PC-3 (cell line): ENCODE results near the gene VTI1A.

Source experiments
- EZH2phosphoT487 ChIP-seq: fragments of 300-600 bp; sonication (generic); IDR thresholded peaks from 2 replicates; pipeline ENCODE4 v1.6.1; 2018; ENCODE audit warnings: mild to moderate bottlenecking, antibody characterized with exemption, low read length, borderline replicate concordance
- TF ChIP-seq, protein P1 (sequence below): fragments of 300-600 bp; sonication (generic); conservative IDR thresholded peaks from 2 replicates; pipeline ENCODE4 v1.5.1; 2017; ENCODE audit warnings: antibody characterized with exemption, low read depth, mild to moderate bottlenecking, low read length

- TF ChIP-seq, protein P1, sequence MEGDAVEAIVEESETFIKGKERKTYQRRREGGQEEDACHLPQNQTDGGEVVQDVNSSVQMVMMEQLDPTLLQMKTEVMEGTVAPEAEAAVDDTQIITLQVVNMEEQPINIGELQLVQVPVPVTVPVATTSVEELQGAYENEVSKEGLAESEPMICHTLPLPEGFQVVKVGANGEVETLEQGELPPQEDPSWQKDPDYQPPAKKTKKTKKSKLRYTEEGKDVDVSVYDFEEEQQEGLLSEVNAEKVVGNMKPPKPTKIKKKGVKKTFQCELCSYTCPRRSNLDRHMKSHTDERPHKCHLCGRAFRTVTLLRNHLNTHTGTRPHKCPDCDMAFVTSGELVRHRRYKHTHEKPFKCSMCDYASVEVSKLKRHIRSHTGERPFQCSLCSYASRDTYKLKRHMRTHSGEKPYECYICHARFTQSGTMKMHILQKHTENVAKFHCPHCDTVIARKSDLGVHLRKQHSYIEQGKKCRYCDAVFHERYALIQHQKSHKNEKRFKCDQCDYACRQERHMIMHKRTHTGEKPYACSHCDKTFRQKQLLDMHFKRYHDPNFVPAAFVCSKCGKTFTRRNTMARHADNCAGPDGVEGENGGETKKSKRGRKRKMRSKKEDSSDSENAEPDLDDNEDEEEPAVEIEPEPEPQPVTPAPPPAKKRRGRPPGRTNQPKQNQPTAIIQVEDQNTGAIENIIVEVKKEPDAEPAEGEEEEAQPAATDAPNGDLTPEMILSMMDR: no peak
- TF ChIP-seq EZH2phosphoT487: no peak
Observed at GRCh38 chr10:112755446-112756234, 308.6 kb downstream of the VTI1A start.
